Upper lobe of left lung (tissue), 6 donors: Measurements from ENCODE around the gene GPR153. TPM values are rescaled to one million over a fixed set of nuclear protein-coding genes. Genes with fewer than 3 reads are reported as not detected.
A peak's percentile ranks its signal among the peaks of the same experiment; 100 is the strongest.

Experiments used
- ATAC-seq, 2 donors: fragments of 200-7000 bp; cut with Tn5 transposase; one replicate each; pipeline ENCODE4 v1.9.1; 2022; ENCODE audit warnings: mild to moderate bottlenecking in 2 of 2, moderate library complexity in 2 of 2; ENCODE audit not compliant: low FRiP score in 2 of 2
- DNase-seq, 2 donors: peaks; one replicate each; pipeline ENCODE4 v3.0.0-alpha.2; 2019 to 2020
- H3K27ac ChIP-seq, 4 donors: fragments of 200-600 bp; sonication (generic); one replicate each; pipeline ENCODE4 v1.5.1; 2016 to 2019
- H3K27me3 ChIP-seq, 4 donors: fragments of 200-600 bp; sonication (generic); one replicate each; pipeline ENCODE4 v1.5.1; 2017 to 2019
- H3K36me3 ChIP-seq, 4 donors: fragments of 200-600 bp; sonication (generic); one replicate each; pipeline ENCODE4 v1.5.1; 2016 to 2019
- H3K4me1 ChIP-seq, 4 donors: fragments of 200-600 bp; sonication (generic); one replicate each; pipeline ENCODE4 v1.5.1; 2018 to 2019
- H3K4me3 ChIP-seq, 4 donors: fragments of 200-600 bp; sonication (generic); one replicate each; pipeline ENCODE4 v1.5.1; 2017 to 2019; ENCODE audit warnings: mild to moderate bottlenecking in 2 of 4, moderate library complexity in 1 of 4
- H3K9me3 ChIP-seq, 4 donors: fragments of 200-600 bp; sonication (generic); one replicate each; pipeline ENCODE4 v1.5.1; 2018 to 2019
- EP300 ChIP-seq, 4 donors: sonication (generic); formaldehyde crosslinking; IDR thresholded peaks; one replicate each; pipeline ENCODE4 v1.5.1; 2017; ENCODE audit warnings: antibody characterized with exemption in 4 of 4, control low read depth in 2 of 4
- POLR2A ChIP-seq, 4 donors: fragments of 450-650 bp; IDR thresholded peaks; one replicate each; pipeline ENCODE4 v1.5.1; 2016 to 2017; ENCODE audit warnings: antibody characterized with exemption in 4 of 4, mild to moderate bottlenecking in 2 of 4
- POLR2AphosphoS5 ChIP-seq, 2 donors: sonication (generic); formaldehyde crosslinking; IDR thresholded peaks; one replicate each; pipeline ENCODE4 v1.5.1; 2017; ENCODE audit warnings: antibody characterized with exemption in 2 of 2
- WGBS, 2 donors: methylation state at CpG; one replicate each; pipeline ENCODE4 v1.1.5; 2017 to 2018; 5-methylcytosine and 5-hydroxymethylcytosine counted together
- total RNA-seq, 6 donors: library from RNA; depleted of rRNA in 4 of 6; stranded (reverse); fragments of >200 nt in 4 of 6; gene quantifications; one replicate each; pipeline versions ENCODE4 v1.1.0 to v1.2.1, GENCODE V29; 2016 to 2021
- TF ChIP-seq, protein P1 (sequence below), 6 experiments: fragments of 450-650 bp in 4 of 6; fragments of 200-600 bp in 2 of 6; sonication (generic) in 2 of 6; IDR thresholded peaks; one replicate each; pipeline ENCODE4 v1.5.1; 2016 to 2019; ENCODE audit warnings: antibody characterized with exemption in 6 of 6
- donor health status: DM: no; HTN: no; CAD: no; lungs with moderate emphysema.
- donor health status: DM: no; HTN: yes; CAD: no; lungs with severe emphysema.

The GPR153 gene
- total RNA-seq, 6 donors from 2014 or later, result 2.4 to 25.7 (median 12.5) TPM

DNA sequence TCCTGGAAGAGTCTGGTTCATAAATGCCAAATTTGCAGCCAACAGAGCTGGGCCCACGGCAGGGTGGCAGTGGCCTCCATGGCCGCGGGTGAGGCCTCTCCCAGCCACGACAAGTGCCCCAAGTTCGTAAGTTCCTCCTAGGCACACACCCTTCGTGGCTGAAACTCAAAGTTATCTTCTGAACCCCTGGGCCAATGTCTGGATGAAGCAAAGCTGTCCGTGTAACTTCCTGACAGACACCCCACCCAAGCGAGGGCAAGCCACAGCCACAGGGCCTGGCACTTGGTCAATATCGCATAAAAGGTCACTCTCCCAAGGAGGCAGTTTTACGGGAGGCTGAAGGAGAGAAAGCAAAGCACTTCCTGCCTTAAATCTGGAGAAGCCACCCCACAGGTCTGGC, 27.8 kb upstream of the GPR153 start:
- Histone ChIP-seq H3K4me3 (no peak overlapping the region), H3K4me1 (peaks cover 6 to 15% (median 9%) of the 10 kb centered on the region in 4 donors), H3K27me3 (no peaks in the 10 kb centered on the region), H3K36me3 (peaks cover 0 to 2% (median under 1%) of the 10 kb centered on the region in 4 donors), H3K9me3 (no peaks in the 10 kb centered on the region), H3K27ac (peak overlapping the region in 2 of 4 donors; percentile 7 to 16)
- no peak for DNase-seq
- TF ChIP-seq, protein P1, sequence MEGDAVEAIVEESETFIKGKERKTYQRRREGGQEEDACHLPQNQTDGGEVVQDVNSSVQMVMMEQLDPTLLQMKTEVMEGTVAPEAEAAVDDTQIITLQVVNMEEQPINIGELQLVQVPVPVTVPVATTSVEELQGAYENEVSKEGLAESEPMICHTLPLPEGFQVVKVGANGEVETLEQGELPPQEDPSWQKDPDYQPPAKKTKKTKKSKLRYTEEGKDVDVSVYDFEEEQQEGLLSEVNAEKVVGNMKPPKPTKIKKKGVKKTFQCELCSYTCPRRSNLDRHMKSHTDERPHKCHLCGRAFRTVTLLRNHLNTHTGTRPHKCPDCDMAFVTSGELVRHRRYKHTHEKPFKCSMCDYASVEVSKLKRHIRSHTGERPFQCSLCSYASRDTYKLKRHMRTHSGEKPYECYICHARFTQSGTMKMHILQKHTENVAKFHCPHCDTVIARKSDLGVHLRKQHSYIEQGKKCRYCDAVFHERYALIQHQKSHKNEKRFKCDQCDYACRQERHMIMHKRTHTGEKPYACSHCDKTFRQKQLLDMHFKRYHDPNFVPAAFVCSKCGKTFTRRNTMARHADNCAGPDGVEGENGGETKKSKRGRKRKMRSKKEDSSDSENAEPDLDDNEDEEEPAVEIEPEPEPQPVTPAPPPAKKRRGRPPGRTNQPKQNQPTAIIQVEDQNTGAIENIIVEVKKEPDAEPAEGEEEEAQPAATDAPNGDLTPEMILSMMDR (IDR thresholded peaks at IDR 0.05), result no peak
- TF ChIP-seq EP300 (IDR thresholded peaks at IDR 0.05) (no peak), POLR2A (IDR thresholded peaks at IDR 0.05) (no peak), POLR2AphosphoS5 (IDR thresholded peaks at IDR 0.05) (no peak)
- no peak for ATAC-seq
- WGBS, 2 donors, result 69 to 80% methylated on average over 10 of the region's 10 CpGs

DNA sequence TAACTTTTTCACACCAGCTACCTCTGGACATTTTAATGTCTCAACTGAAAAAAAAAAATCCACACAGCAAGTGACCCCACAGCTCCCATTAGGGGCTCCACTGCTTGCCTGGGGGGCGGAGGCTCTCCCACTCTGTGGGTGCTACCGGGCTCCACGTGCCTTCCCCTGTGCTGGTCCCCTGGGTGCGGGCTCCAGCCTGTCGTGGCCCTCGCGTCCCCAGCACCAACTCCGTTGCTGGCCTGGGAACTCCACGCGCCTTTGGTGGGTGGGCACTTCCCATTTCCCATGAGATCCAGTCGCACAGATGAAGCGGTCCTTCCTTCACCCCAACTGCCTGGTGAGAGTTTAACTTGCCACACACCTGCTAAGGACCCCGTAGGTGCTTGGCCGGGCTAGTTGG, 27.1 kb upstream of the GPR153 start:
- WGBS, 2 donors, result 89 to 92% methylated on average over 10 to 14 of the region's 14 CpGs

DNA sequence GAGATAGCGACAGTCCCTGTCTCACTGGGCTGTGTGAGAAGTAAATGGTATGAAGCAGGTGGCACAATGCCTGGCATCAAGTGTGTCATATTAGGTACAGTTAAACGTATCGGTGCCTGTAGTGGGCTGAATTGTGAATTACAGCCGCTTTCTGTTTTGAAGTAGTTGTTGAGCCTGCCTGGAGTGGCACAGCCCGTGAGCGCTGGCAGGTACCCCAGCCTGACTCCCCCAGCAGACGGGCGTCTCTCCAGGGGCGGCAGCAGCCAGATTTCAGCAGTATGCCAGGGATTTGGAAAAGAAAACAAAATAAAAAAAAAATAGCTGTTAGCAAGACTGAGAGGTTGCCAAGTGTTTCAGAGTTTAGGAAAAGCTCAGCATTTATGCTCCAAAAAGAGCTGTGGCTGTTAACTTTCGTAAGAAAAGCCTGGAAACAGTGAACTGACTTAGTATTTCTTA, 26.6 kb upstream of the GPR153 start:
- Histone ChIP-seq H3K27ac (peak overlapping the region in 1 of 4 donors; percentile 7), H3K4me1 (peaks cover 6 to 15% (median 9%) of the 10 kb centered on the region in 4 donors), H3K9me3 (no peaks in the 10 kb centered on the region), H3K4me3 (no peak overlapping the region), H3K36me3 (no peaks in the 10 kb centered on the region), H3K27me3 (no peaks in the 10 kb centered on the region)
- TF ChIP-seq EP300 (IDR thresholded peaks at IDR 0.05) (no peak), POLR2AphosphoS5 (IDR thresholded peaks at IDR 0.05) (no peak), POLR2A (IDR thresholded peaks at IDR 0.05) (no peak)
- TF ChIP-seq, protein P1 (IDR thresholded peaks at IDR 0.05), result no peak
- 43 to 55% methylated on average over 10 of the region's 10 CpGs for WGBS, 2 donors
- ATAC-seq (no peak), DNase-seq (peak in 1 of 2 donors; percentile 49)

More for the DNA sequence above, 27.1 kb upstream of the GPR153 start:
- Histone ChIP-seq H3K4me1 (peaks cover 6 to 15% (median 9%) of the 10 kb centered on the region in 4 donors), H3K27me3 (no peaks in the 10 kb centered on the region), H3K4me3 (no peak overlapping the region), H3K9me3 (no peaks in the 10 kb centered on the region), H3K27ac (peak overlapping the region in 2 of 4 donors; percentile 7 to 16), H3K36me3 (no peaks in the 10 kb centered on the region)
- DNase-seq, result no peak
- TF ChIP-seq POLR2A (IDR thresholded peaks at IDR 0.05), result no peak
- no peak for TF ChIP-seq POLR2AphosphoS5 (IDR thresholded peaks at IDR 0.05)
- TF ChIP-seq EP300 (IDR thresholded peaks at IDR 0.05), result no peak
- TF ChIP-seq, protein P1 (IDR thresholded peaks at IDR 0.05), result no peak
- no peak for ATAC-seq

DNA sequence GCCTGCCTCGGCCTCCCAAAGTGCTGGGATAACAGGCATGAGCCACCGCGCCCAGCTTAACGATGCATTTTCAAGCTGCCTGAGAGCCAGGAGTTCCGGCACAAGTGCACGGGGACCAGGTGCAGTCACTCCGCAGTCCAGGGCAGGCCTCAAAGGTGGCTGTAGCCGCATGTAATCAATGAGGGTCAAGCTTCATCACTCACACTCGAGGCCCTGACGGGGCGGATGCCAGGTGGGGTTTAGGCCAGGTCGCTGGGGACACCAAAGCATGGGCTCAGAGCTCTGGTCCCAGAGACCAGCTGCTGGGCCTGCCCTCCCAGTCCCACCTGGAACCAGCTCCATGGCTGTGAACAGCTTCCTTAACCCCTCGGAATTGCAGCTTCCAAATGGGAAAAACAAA, 26.1 kb upstream of the GPR153 start:
- ATAC-seq (no peak), DNase-seq (no peak)
- 64 to 65% methylated on average over 1 to 11 of the region's 13 CpGs for WGBS, 2 donors
- no peaks in the 10 kb centered on the region for H3K36me3 ChIP-seq
- no peak overlapping the region for H3K27ac ChIP-seq
- H3K4me1 ChIP-seq, result peaks cover 6 to 15% (median 9%) of the 10 kb centered on the region in 4 donors
- no peak for TF ChIP-seq POLR2A (IDR thresholded peaks at IDR 0.05)
- TF ChIP-seq POLR2AphosphoS5 (IDR thresholded peaks at IDR 0.05), result no peak
- TF ChIP-seq EP300 (IDR thresholded peaks at IDR 0.05), result no peak
- TF ChIP-seq, protein P1 (IDR thresholded peaks at IDR 0.05), result no peak
- H3K27me3 ChIP-seq, result no peaks in the 10 kb centered on the region
- no peaks in the 10 kb centered on the region for H3K9me3 ChIP-seq
- H3K4me3 ChIP-seq, result no peak overlapping the region

DNA sequence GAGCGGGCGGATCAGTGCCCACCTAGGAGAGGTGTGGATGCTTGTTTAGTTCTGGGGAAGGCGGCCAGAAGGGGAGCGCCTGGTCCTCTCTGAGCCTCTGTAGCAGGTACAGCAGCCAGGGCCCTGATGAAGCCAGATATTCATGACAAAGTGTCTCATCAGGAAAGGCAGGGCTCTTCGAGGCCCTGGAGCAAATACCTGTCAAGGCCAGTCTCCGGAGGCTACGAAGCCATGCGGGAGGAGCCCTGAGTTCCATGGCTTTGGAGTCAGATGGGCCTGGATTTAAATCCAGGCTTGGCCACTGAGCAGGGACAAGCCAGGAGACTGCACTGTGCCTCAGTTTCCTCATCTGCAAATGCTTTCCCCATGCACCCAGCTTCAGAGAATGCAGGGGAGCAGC, 25.4 kb upstream of the GPR153 start:
- no peak overlapping the region for H3K4me3 ChIP-seq
- DNase-seq (no peak), ATAC-seq (no peak)
- H3K36me3 ChIP-seq, result no peaks in the 10 kb centered on the region
- no peaks in the 10 kb centered on the region for H3K9me3 ChIP-seq
- no peak overlapping the region for H3K27ac ChIP-seq
- no peaks in the 10 kb centered on the region for H3K27me3 ChIP-seq
- H3K4me1 ChIP-seq, result peaks cover 6 to 15% (median 9%) of the 10 kb centered on the region in 4 donors
- WGBS, 2 donors, result 95 to 98% methylated on average over 5 to 8 of the region's 8 CpGs
- TF ChIP-seq POLR2AphosphoS5 (IDR thresholded peaks at IDR 0.05), result no peak
- no peak for TF ChIP-seq EP300 (IDR thresholded peaks at IDR 0.05)
- TF ChIP-seq, protein P1 (IDR thresholded peaks at IDR 0.05), result no peak
- no peak for TF ChIP-seq POLR2A (IDR thresholded peaks at IDR 0.05)
